Mesothelial cell of epicardium (in vitro differentiated cells): Measurements from ENCODE around the gene ADARB2. TPM values are rescaled to one million over a fixed set of nuclear protein-coding genes. Genes with fewer than 3 reads are reported as not detected.

Experiments
- DNase-seq, 2 experiments: peaks; one replicate each; pipeline ENCODE4 v3.0.0; 2021; ENCODE audit warnings: low spot score in 2 of 2; ENCODE audit not compliant: unreplicated experiment in 2 of 2
- H3K27ac Mint-ChIP-seq: 2 replicates; pipeline ENCODE4 v1.8.0; 2021; ENCODE audit warnings: mixed read lengths
- H3K27me3 Mint-ChIP-seq: 2 replicates; pipeline ENCODE4 v1.8.0; 2021; ENCODE audit warnings: low read depth, mixed read lengths
- H3K36me3 Mint-ChIP-seq: 2 replicates; pipeline ENCODE4 v1.8.0; 2021; ENCODE audit warnings: mixed read lengths
- H3K4me1 Mint-ChIP-seq: 2 replicates; pipeline ENCODE4 v1.8.0; 2021; ENCODE audit warnings: mixed read lengths
- H3K4me3 Mint-ChIP-seq: 2 replicates; pipeline ENCODE4 v1.8.0; 2021; ENCODE audit warnings: mild to moderate bottlenecking, moderate library complexity, mixed read lengths
- H3K9me3 Mint-ChIP-seq: 2 replicates; pipeline ENCODE4 v1.8.0; 2021; ENCODE audit warnings: mixed read lengths
- CTCF ChIP-seq: fragments of 200-600 bp; sonication (generic); IDR thresholded peaks from one replicate; pipeline ENCODE4 v1.5.0; 2021; ENCODE audit warnings: antibody characterized with exemption; ENCODE audit not compliant: unreplicated experiment
- total RNA-seq: library from RNA; stranded (reverse); gene quantifications from 3 replicates; pipeline ENCODE4 v1.2.1, GENCODE V29; 2021

The ADARB2 gene
- total RNA-seq, 1 donor from 2014 or later: 0.38 TPM

GRCh38 chr10:1609648-1609970 is 127.7 kb downstream of the ADARB2 start:
- Mint-ChIP-seq H3K27ac (no peak overlapping the region), H3K4me1 (no peaks in the 10 kb centered on the region), H3K36me3 (no peaks in the 10 kb centered on the region), H3K9me3 (no peaks in the 10 kb centered on the region), H3K4me3 (no peak overlapping the region), H3K27me3 (peaks cover 74% of the 10 kb centered on the region)
- no peak for TF ChIP-seq CTCF
- DNase-seq: no peak

GRCh38 chr10:1608851-1609647 is 128.3 kb downstream of the ADARB2 start:
- DNase-seq: no peak
- no peaks in the 10 kb centered on the region for H3K36me3 Mint-ChIP-seq
- H3K4me3 Mint-ChIP-seq: no peak overlapping the region
- H3K27me3 Mint-ChIP-seq: peaks cover 80% of the 10 kb centered on the region
- H3K27ac Mint-ChIP-seq: no peak overlapping the region
- TF ChIP-seq CTCF: no peak
- H3K9me3 Mint-ChIP-seq: no peaks in the 10 kb centered on the region
- no peaks in the 10 kb centered on the region for H3K4me1 Mint-ChIP-seq

GRCh38 chr10:1608408-1608807 is 128.9 kb downstream of the ADARB2 start:
- TF ChIP-seq CTCF: no peak
- Mint-ChIP-seq H3K4me3 (no peak overlapping the region), H3K4me1 (no peaks in the 10 kb centered on the region), H3K9me3 (no peaks in the 10 kb centered on the region), H3K36me3 (no peaks in the 10 kb centered on the region), H3K27ac (no peak overlapping the region), H3K27me3 (peaks cover 80% of the 10 kb centered on the region)
- no peak for DNase-seq

- no peak for TF ChIP-seq CTCF
- Mint-ChIP-seq H3K27ac (no peak overlapping the region), H3K9me3 (no peaks in the 10 kb centered on the region), H3K4me1 (no peaks in the 10 kb centered on the region), H3K36me3 (no peaks in the 10 kb centered on the region), H3K27me3 (peaks cover 75% of the 10 kb centered on the region), H3K4me3 (no peak overlapping the region)
- DNase-seq: no peak
Observed at GRCh38 chr10:1607466-1607865, 129.9 kb downstream of the ADARB2 start.

- H3K27me3 Mint-ChIP-seq: peaks cover 64% of the 10 kb centered on the region
- no peak overlapping the region for H3K27ac Mint-ChIP-seq
- peaks cover 4% of the 10 kb centered on the region for H3K4me1 Mint-ChIP-seq
- H3K36me3 Mint-ChIP-seq: no peaks in the 10 kb centered on the region
- H3K4me3 Mint-ChIP-seq: no peak overlapping the region
- no peak for DNase-seq
- no peaks in the 10 kb centered on the region for H3K9me3 Mint-ChIP-seq
- TF ChIP-seq CTCF: no peak
Observed at GRCh38 chr10:1605999-1606940, 131.1 kb downstream of the ADARB2 start.
